Upper lobe of left lung (tissue), 6 donors: Measurements from ENCODE around the gene CCND1. TPM values are rescaled to one million over a fixed set of nuclear protein-coding genes. Genes with fewer than 3 reads are reported as not detected.

ENCODE experiments used
- ATAC-seq, 2 donors: fragments of 200-7000 bp; cut with Tn5 transposase; one replicate each; pipeline ENCODE4 v1.9.1; 2022; ENCODE audit warnings: mild to moderate bottlenecking in 2 of 2, moderate library complexity in 2 of 2; ENCODE audit not compliant: low FRiP score in 2 of 2
- DNase-seq, 2 donors: peaks; one replicate each; pipeline ENCODE4 v3.0.0-alpha.2; 2019 to 2020
- H3K27ac ChIP-seq, 4 donors: fragments of 200-600 bp; sonication (generic); one replicate each; pipeline ENCODE4 v1.5.1; 2016 to 2019
- H3K27me3 ChIP-seq, 4 donors: fragments of 200-600 bp; sonication (generic); one replicate each; pipeline ENCODE4 v1.5.1; 2017 to 2019
- H3K36me3 ChIP-seq, 4 donors: fragments of 200-600 bp; sonication (generic); one replicate each; pipeline ENCODE4 v1.5.1; 2016 to 2019
- H3K4me1 ChIP-seq, 4 donors: fragments of 200-600 bp; sonication (generic); one replicate each; pipeline ENCODE4 v1.5.1; 2018 to 2019
- H3K4me3 ChIP-seq, 4 donors: fragments of 200-600 bp; sonication (generic); one replicate each; pipeline ENCODE4 v1.5.1; 2017 to 2019; ENCODE audit warnings: mild to moderate bottlenecking in 2 of 4, moderate library complexity in 1 of 4
- H3K9me3 ChIP-seq, 4 donors: fragments of 200-600 bp; sonication (generic); one replicate each; pipeline ENCODE4 v1.5.1; 2018 to 2019
- CTCF ChIP-seq, 6 experiments: fragments of 450-650 bp in 4 of 6; fragments of 200-600 bp in 2 of 6; sonication (generic) in 2 of 6; IDR thresholded peaks; one replicate each; pipeline ENCODE4 v1.5.1; 2016 to 2019; ENCODE audit warnings: antibody characterized with exemption in 6 of 6
- EP300 ChIP-seq, 4 donors: sonication (generic); formaldehyde crosslinking; IDR thresholded peaks; one replicate each; pipeline ENCODE4 v1.5.1; 2017; ENCODE audit warnings: antibody characterized with exemption in 4 of 4, control low read depth in 2 of 4
- POLR2A ChIP-seq, 4 donors: fragments of 450-650 bp; IDR thresholded peaks; one replicate each; pipeline ENCODE4 v1.5.1; 2016 to 2017; ENCODE audit warnings: antibody characterized with exemption in 4 of 4, mild to moderate bottlenecking in 2 of 4
- POLR2AphosphoS5 ChIP-seq, 2 donors: sonication (generic); formaldehyde crosslinking; IDR thresholded peaks; one replicate each; pipeline ENCODE4 v1.5.1; 2017; ENCODE audit warnings: antibody characterized with exemption in 2 of 2
- WGBS, 2 donors: methylation state at CpG; one replicate each; pipeline ENCODE4 v1.1.5; 2017 to 2018; 5-methylcytosine and 5-hydroxymethylcytosine counted together
- total RNA-seq, 6 donors: library from RNA; depleted of rRNA in 4 of 6; stranded (reverse); fragments of >200 nt in 4 of 6; gene quantifications; one replicate each; pipeline versions ENCODE4 v1.1.0 to v1.2.1, GENCODE V29; 2016 to 2021
- donor health status: DM: no; HTN: no; CAD: no; lungs with moderate emphysema.
- donor health status: DM: no; HTN: yes; CAD: no; lungs with severe emphysema.

Gene CCND1
- total RNA-seq, 6 donors from 2014 or later: 23.0 to 404 (median 237) TPM

DNA sequence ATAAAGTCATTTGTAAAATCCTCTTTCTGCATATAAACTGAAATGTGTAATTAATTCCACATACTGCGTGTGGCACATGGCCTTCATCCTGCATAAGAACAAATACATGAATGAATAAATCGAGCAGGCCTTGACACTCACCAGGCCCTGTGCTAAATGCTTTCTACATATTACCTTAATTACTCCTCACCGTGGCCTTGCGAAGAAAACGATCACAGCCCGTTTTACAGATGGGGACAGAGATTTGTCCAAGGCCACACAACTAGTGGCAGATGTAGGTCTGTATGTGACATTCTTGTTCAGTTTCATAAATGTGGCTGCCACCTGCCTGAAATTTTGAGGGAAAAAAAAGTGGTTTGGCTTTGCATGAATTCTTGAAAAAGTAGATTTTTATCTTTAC lies 5.8 kb upstream of the CCND1 start:
- 92 to 95% methylated on average over 6 of the region's 6 CpGs for WGBS, 2 donors
- no peak overlapping the region for H3K4me3 ChIP-seq
- peaks cover 0 to 17% (median 8%) of the 10 kb centered on the region in 4 donors for H3K27me3 ChIP-seq
- no peaks in the 10 kb centered on the region for H3K9me3 ChIP-seq
- H3K4me1 ChIP-seq: peaks cover 41 to 43% (median 43%) of the 10 kb centered on the region in 4 donors
- H3K36me3 ChIP-seq: no peaks in the 10 kb centered on the region
- no peak overlapping the region for H3K27ac ChIP-seq
- ATAC-seq (no peak), DNase-seq (no peak)
- TF ChIP-seq POLR2AphosphoS5 (IDR thresholded peaks at IDR 0.05) (no peak), POLR2A (IDR thresholded peaks at IDR 0.05) (no peak), CTCF (IDR thresholded peaks at IDR 0.05) (no peak), EP300 (IDR thresholded peaks at IDR 0.05) (no peak)

- H3K4me1 ChIP-seq: peaks cover 49 to 51% (median 51%) of the 10 kb centered on the region in 4 donors
- peak overlapping the region in 3 of 4 donors; percentile 42 to 81 (median 44) for H3K4me3 ChIP-seq
- H3K36me3 ChIP-seq: no peaks in the 10 kb centered on the region
- DNase-seq (no peak), ATAC-seq (no peak)
- H3K9me3 ChIP-seq: no peaks in the 10 kb centered on the region
- peaks cover 0 to 17% (median 8%) of the 10 kb centered on the region in 4 donors for H3K27me3 ChIP-seq
- WGBS, 2 donors: 26 to 39% methylated on average over 11 to 17 of the region's 17 CpGs
- H3K27ac ChIP-seq: peak overlapping the region in 1 of 4 donors; percentile 85
- TF ChIP-seq CTCF (IDR thresholded peaks at IDR 0.05) (no peak), EP300 (IDR thresholded peaks at IDR 0.05) (no peak), POLR2AphosphoS5 (IDR thresholded peaks at IDR 0.05) (no peak), POLR2A (IDR thresholded peaks at IDR 0.05) (no peak)
Observed at GRCh38 chr11:69635804-69636511, 5.0 kb upstream of the CCND1 start.

DNA sequence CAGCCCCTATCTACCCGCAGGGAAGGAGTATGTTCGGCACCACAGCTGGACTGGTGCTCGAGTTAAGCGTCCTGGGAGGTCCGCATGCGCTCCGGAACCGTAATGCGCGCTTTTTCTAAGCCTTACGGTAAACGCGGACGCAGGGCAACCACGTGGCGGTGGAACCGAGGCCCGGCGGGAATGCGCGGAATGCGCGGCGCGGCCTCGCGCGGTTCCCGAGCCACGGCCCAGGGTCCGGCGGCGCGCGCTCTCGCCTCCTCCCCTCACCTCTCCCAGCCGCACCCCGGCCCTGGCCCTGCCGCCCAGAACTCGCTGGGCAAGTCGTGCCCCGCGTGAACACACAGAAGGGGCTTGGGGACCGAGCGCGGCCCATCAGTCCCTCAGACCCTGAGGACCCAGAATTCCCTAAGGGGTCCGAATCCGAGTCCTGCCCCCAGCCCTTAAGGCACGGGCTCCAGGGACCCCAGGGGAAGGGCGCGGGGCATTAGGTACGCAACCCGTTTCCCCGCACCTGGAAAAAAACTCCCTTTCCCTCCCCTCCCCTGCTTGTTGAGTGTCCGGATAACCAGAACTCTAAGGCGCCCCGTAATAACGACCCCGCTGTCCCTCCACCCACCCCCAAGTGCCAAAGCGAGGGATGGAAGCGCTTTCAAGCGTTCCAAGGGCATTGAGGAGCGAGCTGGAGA lies 4.3 kb upstream of the CCND1 start:
- peak; percentile 55 to 93 for DNase-seq
- peak overlapping the region in 3 of 4 donors; percentile 42 to 81 (median 44) for H3K4me3 ChIP-seq
- H3K9me3 ChIP-seq: no peaks in the 10 kb centered on the region
- peak; percentile 61 to 74 for ATAC-seq
- H3K4me1 ChIP-seq: peaks cover 54 to 58% (median 56%) of the 10 kb centered on the region in 4 donors
- H3K36me3 ChIP-seq: no peaks in the 10 kb centered on the region
- peaks cover 0 to 20% (median 10%) of the 10 kb centered on the region in 4 donors for H3K27me3 ChIP-seq
- WGBS, 2 donors: 0 to 9% methylated on average over 1 to 36 of the region's 63 CpGs
- TF ChIP-seq POLR2A (IDR thresholded peaks at IDR 0.05) (peak in 1 of 4 donors; percentile 52), POLR2AphosphoS5 (IDR thresholded peaks at IDR 0.05) (peak in 1 of 2 donors; percentile 57), CTCF (IDR thresholded peaks at IDR 0.05) (no peak), EP300 (IDR thresholded peaks at IDR 0.05) (no peak)
- H3K27ac ChIP-seq: peak overlapping the region; percentile 14 to 85 (median 67)

DNA sequence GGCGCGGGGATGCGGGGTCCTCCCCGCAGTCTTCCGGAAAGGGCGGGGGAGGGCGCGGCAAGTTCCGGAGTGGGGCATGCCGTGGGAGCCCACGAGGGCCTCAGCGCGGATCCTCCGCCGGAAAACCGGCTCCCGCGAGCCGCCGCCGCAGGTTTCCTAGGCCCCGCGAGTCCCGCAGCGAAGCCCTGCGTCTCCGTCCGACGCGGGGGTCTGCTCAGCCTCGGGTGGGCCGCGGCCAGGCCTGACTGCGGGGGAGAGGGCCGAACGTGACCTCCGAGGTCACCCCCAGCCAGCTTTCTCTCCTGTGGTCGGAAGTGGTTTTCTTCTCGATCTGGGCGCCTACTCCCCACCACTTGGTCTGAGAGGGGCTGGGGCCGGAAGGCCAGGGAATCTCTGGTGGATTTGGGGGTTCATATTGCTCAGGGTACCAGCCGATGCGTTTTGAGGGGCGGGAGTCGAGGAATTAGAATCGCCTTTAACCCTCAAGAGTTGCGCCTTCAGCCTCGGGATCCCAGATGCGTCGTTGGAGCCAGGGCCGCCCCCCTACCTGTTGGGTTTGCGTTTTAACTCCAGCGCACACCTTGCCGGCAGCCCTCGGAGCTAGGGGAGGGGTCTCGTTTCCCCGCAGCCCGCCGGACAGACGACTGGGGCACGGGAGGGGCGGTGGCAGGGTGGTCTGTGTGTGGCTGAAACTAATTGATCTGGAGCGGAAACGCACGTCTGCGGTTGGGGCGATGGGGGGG lies 3.6 kb upstream of the CCND1 start:
- Histone ChIP-seq H3K27ac (peak overlapping the region; percentile 52 to 85 (median 67)), H3K27me3 (peaks cover 0 to 25% (median 12%) of the 10 kb centered on the region in 4 donors), H3K9me3 (no peaks in the 10 kb centered on the region), H3K4me3 (peak overlapping the region in 3 of 4 donors; percentile 42 to 81 (median 49)), H3K36me3 (no peaks in the 10 kb centered on the region), H3K4me1 (peaks cover 54 to 65% (median 58%) of the 10 kb centered on the region in 4 donors)
- ATAC-seq (no peak), DNase-seq (peak in 1 of 2 donors; percentile 82)
- TF ChIP-seq CTCF (IDR thresholded peaks at IDR 0.05) (no peak), POLR2AphosphoS5 (IDR thresholded peaks at IDR 0.05) (no peak), EP300 (IDR thresholded peaks at IDR 0.05) (no peak), POLR2A (IDR thresholded peaks at IDR 0.05) (no peak)
- WGBS, 2 donors: 8 to 19% methylated on average over 28 to 45 of the region's 67 CpGs
